H9 (cell line): ENCODE measurements around the gene LY6G5B. TPM values are rescaled to one million over a fixed set of nuclear protein-coding genes. Genes with fewer than 3 reads are reported as not detected.

Experiments
- DNase-seq: peaks from one replicate; pipeline ENCODE4 v3.0.0-alpha.2; 2017
- H2AFZ ChIP-seq: one replicate; pipeline ENCODE4 v1.6.1; 2013; ENCODE audit warnings: mild to moderate bottlenecking, low read length, control low read depth, moderate library complexity
- H2AK5ac ChIP-seq: 2 replicates; pipeline ENCODE4 v1.6.1; 2013; ENCODE audit warnings: low read length, control low read depth, mixed read lengths; ENCODE audit not compliant: insufficient read length
- H2BK120ac ChIP-seq: one replicate; pipeline ENCODE4 v1.6.1; 2013; ENCODE audit warnings: low read depth, mild to moderate bottlenecking, low read length, control low read depth, inconsistent platforms; ENCODE audit not compliant: poor library complexity, severe bottlenecking
- H2BK12ac ChIP-seq: 2 replicates; pipeline ENCODE4 v1.6.1; 2013; ENCODE audit warnings: low read length, control low read depth, mixed read lengths, low read depth; ENCODE audit not compliant: insufficient read length
- H2BK15ac ChIP-seq: 2 replicates; pipeline ENCODE4 v1.6.1; 2013; ENCODE audit warnings: low read depth, low read length, control low read depth
- H2BK20ac ChIP-seq: one replicate; pipeline ENCODE4 v1.6.1; 2013; ENCODE audit warnings: low read depth, mild to moderate bottlenecking, low read length, control low read depth, inconsistent platforms; ENCODE audit not compliant: poor library complexity, severe bottlenecking
- H2BK5ac ChIP-seq: 2 replicates; pipeline ENCODE4 v1.6.1; 2013; ENCODE audit warnings: low read length, control low read depth, mixed read lengths; ENCODE audit not compliant: insufficient read length
- H3K14ac ChIP-seq: 2 replicates; pipeline ENCODE4 v1.6.1; 2013; ENCODE audit warnings: low read length, control low read depth; ENCODE audit not compliant: insufficient read depth
- H3K18ac ChIP-seq: 2 replicates; pipeline ENCODE4 v1.6.1; 2013; ENCODE audit warnings: low read depth, mild to moderate bottlenecking, mixed read lengths, low read length, control low read depth; ENCODE audit not compliant: insufficient read length
- H3K23ac ChIP-seq: 2 replicates; pipeline ENCODE4 v1.6.1; 2013; ENCODE audit warnings: low read length, control low read depth, mixed read lengths, low read depth; ENCODE audit not compliant: insufficient read length
- H3K23me2 ChIP-seq: 2 replicates; pipeline ENCODE4 v1.6.1; 2013; ENCODE audit warnings: low read depth, mild to moderate bottlenecking, mixed read lengths, low read length, control low read depth; ENCODE audit not compliant: insufficient read length, poor library complexity, severe bottlenecking
- H3K27ac ChIP-seq: 2 replicates; pipeline ENCODE4 v1.5.1; 2013; ENCODE audit warnings: low read length, control low read depth, mixed read lengths, low read depth; ENCODE audit not compliant: insufficient read length
- H3K27me3 ChIP-seq: 2 replicates; pipeline ENCODE4 v1.6.1; 2013; ENCODE audit warnings: low read length, control low read depth, inconsistent platforms; ENCODE audit not compliant: insufficient read depth
- H3K4ac ChIP-seq: 2 replicates; pipeline ENCODE4 v1.6.1; 2013; ENCODE audit warnings: low read depth, mild to moderate bottlenecking, control low read depth, inconsistent platforms, low read length, moderate library complexity
- H3K4me1 ChIP-seq: 2 replicates; pipeline ENCODE4 v1.6.1; 2013; ENCODE audit warnings: low read length, control low read depth, inconsistent platforms; ENCODE audit not compliant: insufficient read depth
- H3K4me2 ChIP-seq: 2 replicates; pipeline ENCODE4 v1.6.1; 2013; ENCODE audit warnings: low read length, control low read depth, mixed read lengths; ENCODE audit not compliant: insufficient read length, insufficient read depth
- H3K56ac ChIP-seq: 2 replicates; pipeline ENCODE4 v1.6.1; 2013; ENCODE audit warnings: low read depth, mild to moderate bottlenecking, mixed read lengths, low read length, control low read depth; ENCODE audit not compliant: insufficient read length
- H3K79me1 ChIP-seq: 2 replicates; pipeline ENCODE4 v1.6.1; 2013; ENCODE audit warnings: low read depth, mild to moderate bottlenecking, moderate library complexity, low read length, control low read depth, inconsistent platforms; ENCODE audit not compliant: insufficient read depth, poor library complexity, severe bottlenecking
- H3K79me2 ChIP-seq: 2 replicates; pipeline ENCODE4 v1.6.1; 2013; ENCODE audit warnings: low read length, control low read depth, inconsistent platforms; ENCODE audit not compliant: insufficient read depth
- H3K9ac ChIP-seq: 2 replicates; pipeline ENCODE4 v1.6.1; 2013; ENCODE audit warnings: low read length, control low read depth, mixed read lengths; ENCODE audit not compliant: insufficient read length; ENCODE audit errors: extremely low read depth
- H3K9me3 ChIP-seq: one replicate; pipeline ENCODE4 v1.6.1; 2013; ENCODE audit warnings: low read depth, low read length, inconsistent platforms; ENCODE audit not compliant: control insufficient read depth
- H3T11ph ChIP-seq: one replicate; pipeline ENCODE4 v1.6.1; 2013; ENCODE audit warnings: mild to moderate bottlenecking, low read length, control low read depth, inconsistent platforms
- H4K20me1 ChIP-seq: one replicate; pipeline ENCODE4 v1.6.1; 2013; ENCODE audit not compliant: control insufficient read depth, insufficient read length, insufficient read depth
- H4K5ac ChIP-seq: 2 replicates; pipeline ENCODE4 v1.6.1; 2013; ENCODE audit warnings: low read depth, mild to moderate bottlenecking, mixed read lengths, low read length, control low read depth; ENCODE audit not compliant: insufficient read length
- H4K8ac ChIP-seq: replicated peaks from 2 replicates; pipeline ENCODE4 v1.6.1; 2013; ENCODE audit warnings: low read length, control low read depth, mixed read lengths, low read depth; ENCODE audit not compliant: insufficient read length
- H4K91ac ChIP-seq: 2 replicates; pipeline ENCODE4 v1.6.1; 2013; ENCODE audit warnings: low read depth, mild to moderate bottlenecking, moderate library complexity, mixed read lengths, low read length, control low read depth; ENCODE audit not compliant: insufficient read length
- H3K27ac Mint-ChIP-seq, 3 experiments: 2 replicates in 2 of 3; 3 replicates in 1 of 3; pipeline ENCODE4 v1.8.0; 2020 to 2021; ENCODE audit warnings: mixed read lengths in 3 of 3, mild to moderate bottlenecking in 1 of 3, moderate library complexity in 1 of 3
- H3K27me3 Mint-ChIP-seq: 2 replicates; pipeline ENCODE4 v1.8.0; 2021; ENCODE audit warnings: low read depth, mild to moderate bottlenecking, moderate library complexity, mixed read lengths
- H3K36me3 Mint-ChIP-seq, 3 experiments: 2 replicates in 2 of 3; 3 replicates in 1 of 3; pipeline ENCODE4 v1.8.0; 2020 to 2021; ENCODE audit warnings: low read depth in 3 of 3, mixed read lengths in 3 of 3; ENCODE audit not compliant: insufficient read depth in 1 of 3
- H3K4me1 Mint-ChIP-seq, 2 experiments: 2 replicates each; pipeline ENCODE4 v1.8.0; 2020; ENCODE audit warnings: mixed read lengths in 2 of 2
- H3K4me3 Mint-ChIP-seq, 2 experiments: 2 replicates in 1 of 2; 3 replicates in 1 of 2; pipeline ENCODE4 v1.8.0; 2020 to 2021; ENCODE audit warnings: mild to moderate bottlenecking in 2 of 2, mixed read lengths in 2 of 2, moderate library complexity in 1 of 2
- H3K9me3 Mint-ChIP-seq, 2 experiments: 2 replicates in 1 of 2; 3 replicates in 1 of 2; pipeline ENCODE4 v1.8.0; 2020; ENCODE audit warnings: mild to moderate bottlenecking in 2 of 2, mixed read lengths in 2 of 2, moderate library complexity in 1 of 2
- CTCF ChIP-seq: fragments of 200-600 bp; sonication (generic); conservative IDR thresholded peaks from 3 replicates; pipeline ENCODE4 v1.8.0; 2021; ENCODE audit warnings: antibody characterized with exemption, mild to moderate bottlenecking
- WGBS: extraction: QIAGEN DNeasy Blood & Tissue Kit; methylation state at CpG from one replicate; pipeline ENCODE4 v1.1.7; 2013; ENCODE audit warnings: missing lambda C conversion rate, low lambda C conversion rate, mixed read lengths; ENCODE audit not compliant: insufficient read length; ENCODE audit errors: extremely low coverage; 5-methylcytosine and 5-hydroxymethylcytosine counted together
- total RNA-seq: library from RNA; stranded (reverse); gene quantifications from 2 replicates; pipeline ENCODE4 v1.2.1, GENCODE V29; 2021

LY6G5B gene
- total RNA-seq, 1 experiment from 2014 or later, result 21.6 TPM

- no peaks in the 10 kb centered on the region for H3K79me1 ChIP-seq
- no peak within 1 kb of the TSS for H2BK5ac ChIP-seq
- peaks cover 29% of the 10 kb centered on the region for H3K27me3 Mint-ChIP-seq
- no peaks in the 10 kb centered on the region for H3K79me2 ChIP-seq
- no peaks in the 10 kb centered on the region for H4K20me1 ChIP-seq
- H3K23me2 ChIP-seq, result peaks cover 18% of the 10 kb centered on the region
- H4K91ac ChIP-seq, result no peak within 1 kb of the TSS
- peak within 1 kb of the TSS; percentile 92 for H3K4me2 ChIP-seq
- H3K9me3 Mint-ChIP-seq, result no peaks in the 10 kb centered on the region; a peak in 3 of 5 replicates
- H2AFZ ChIP-seq, result no peak within 1 kb of the TSS
- no peak within 1 kb of the TSS for H3K56ac ChIP-seq
- peaks cover 20 to 25% of the 10 kb centered on the region in 2 experiments for H3K4me1 Mint-ChIP-seq
- H2AK5ac ChIP-seq, result no peak within 1 kb of the TSS
- H3K23ac ChIP-seq, result no peak within 1 kb of the TSS
- no peak within 1 kb of the TSS for H4K8ac ChIP-seq
- peak within 1 kb of the TSS; percentile 26; the same call in 1 of the 2 replicates for H3K14ac ChIP-seq
- H3K4me3 Mint-ChIP-seq, result peak within 1 kb of the TSS; percentile 76 to 89
- no peak within 1 kb of the TSS for H3K4ac ChIP-seq
- H3K27me3 ChIP-seq, result no peaks in the 10 kb centered on the region; the same call in 1 of the 2 replicates
- peak; percentile 78 for TF ChIP-seq CTCF
- no peak within 1 kb of the TSS for H2BK15ac ChIP-seq
- peak within 1 kb of the TSS in 1 of 3 experiments; percentile 57; a peak in 3 of 7 replicates for H3K27ac Mint-ChIP-seq
- no peak within 1 kb of the TSS for H4K5ac ChIP-seq
- no peaks in the 10 kb centered on the region for H3K9me3 ChIP-seq
- H2BK20ac ChIP-seq, result no peak within 1 kb of the TSS
- H2BK12ac ChIP-seq, result no peak within 1 kb of the TSS
- H3K9ac ChIP-seq, result no peak within 1 kb of the TSS
- peaks cover 0 to 1% (median 0%) of the 10 kb centered on the region in 3 experiments; a peak in 3 of 7 replicates for H3K36me3 Mint-ChIP-seq
- H3T11ph ChIP-seq, result no peak within 1 kb of the TSS
- DNase-seq, result peak; percentile 78
- no peak within 1 kb of the TSS for H2BK120ac ChIP-seq
- peak within 1 kb of the TSS; percentile 44 for H3K18ac ChIP-seq
- H3K27ac ChIP-seq, result no peak within 1 kb of the TSS
- no peaks in the 10 kb centered on the region for H3K4me1 ChIP-seq
- no CpG with 5 or more reads among the region's 17 CpGs for WGBS
These were observed 10.7 kb downstream of the LY6G5B start, which contains the start of gene LY6G5C for GRCh38 chr6:31680226-31681134. TSS of gene LY6G5C (minus strand) at chr6:31681067. CDS start at chr6:31680373, 694 bp downstream.
